H1 (cell line): ENCODE measurements around the gene NDUFB4. TPM values are rescaled to one million over a fixed set of nuclear protein-coding genes. Genes with fewer than 3 reads are reported as not detected.

Source experiments
- CTCF ChIA-PET: fragments of 300-600 bp; sonication (Branson Sonifier 250); formaldehyde crosslinking; loops from one replicate; lab custom pipeline; 2021; ENCODE audit not compliant: partially characterized antibody; lab: Charles Lee
- POLR2A ChIA-PET: fragments of 300-600 bp; sonication (Branson Sonifier 250); formaldehyde crosslinking; loops from one replicate; lab custom pipeline; 2021; ENCODE audit warnings: inconsistent platforms; ENCODE audit not compliant: partially characterized antibody; lab: Charles Lee
- DNase-seq, 2 experiments: peaks; one replicate each; pipeline versions ENCODE4 v3.0.0 to v3.0.0-alpha.2; 2010 to 2022; ENCODE audit warnings: low spot score in 2 of 2, low read depth in 1 of 2, mixed read lengths in 1 of 2
- FAIRE-seq: peaks from 2 replicates; lab custom pipeline; 2011; peaks lifted over from hg19 to GRCh38; lab: Jason Lieb, UNC
- H2AFZ ChIP-seq: 2 replicates; pipeline ENCODE4 v1.8.1; 2012; ENCODE audit warnings: low read length, inconsistent platforms
- H2AK5ac ChIP-seq: 2 replicates; pipeline ENCODE4 v1.6.1; 2013; ENCODE audit warnings: low read depth, low read length
- H2BK120ac ChIP-seq: replicated peaks from 2 replicates; pipeline ENCODE3; 2013; ENCODE audit warnings: low read depth, low read length, inconsistent platforms
- H2BK12ac ChIP-seq: 2 replicates; pipeline ENCODE4 v1.6.1; 2013; ENCODE audit warnings: low read depth, low read length
- H2BK15ac ChIP-seq: 2 replicates; pipeline ENCODE4 v1.6.1; 2013; ENCODE audit warnings: low read length
- H2BK20ac ChIP-seq: 2 replicates; pipeline ENCODE4 v1.6.1; 2013; ENCODE audit warnings: low read length
- H2BK5ac ChIP-seq: 2 replicates; pipeline ENCODE4 v1.6.1; 2013; ENCODE audit warnings: low read depth, low read length
- H3K14ac ChIP-seq: 2 replicates; pipeline ENCODE4 v1.6.1; 2013; ENCODE audit warnings: inconsistent platforms; ENCODE audit not compliant: insufficient read length
- H3K18ac ChIP-seq: 2 replicates; pipeline ENCODE4 v1.6.1; 2013; ENCODE audit warnings: low read length; ENCODE audit errors: extremely low read depth
- H3K23ac ChIP-seq: 2 replicates; pipeline ENCODE4 v1.6.1; 2013; ENCODE audit warnings: inconsistent platforms; ENCODE audit not compliant: insufficient read length
- H3K23me2 ChIP-seq: 2 replicates; pipeline ENCODE4 v1.6.1; 2013; ENCODE audit warnings: low read depth, low read length
- H3K27ac ChIP-seq: 2 replicates; pipeline ENCODE4 v1.6.1; 2011; ENCODE audit warnings: low read depth, low read length, inconsistent platforms
- H3K27me3 ChIP-seq, 4 experiments: replicated peaks in 1 of 4; 1 replicate in 1 of 4; 2 replicates in 3 of 4; pipeline versions ENCODE4 v1.6.1 to v1.8.1; 2011 to 2013; ENCODE audit warnings: low read length in 3 of 4, mild to moderate bottlenecking in 3 of 4, inconsistent platforms in 2 of 4, mixed read lengths in 2 of 4, moderate library complexity in 1 of 4; ENCODE audit not compliant: control insufficient read depth in 3 of 4, insufficient read depth in 3 of 4; ENCODE audit errors: extremely low read depth in 1 of 4
- H3K36me3 ChIP-seq, 4 experiments: 2 replicates each; pipeline versions ENCODE4 v1.6.1 to v1.8.1; 2011 to 2013; ENCODE audit warnings: mild to moderate bottlenecking in 4 of 4, low read length in 3 of 4, moderate library complexity in 2 of 4, control low read depth in 1 of 4, inconsistent platforms in 1 of 4; ENCODE audit not compliant: insufficient read depth in 4 of 4, control insufficient read depth in 2 of 4
- H3K4ac ChIP-seq: replicated peaks from 2 replicates; pipeline ENCODE3; 2013; ENCODE audit warnings: low read length, low read depth, mixed read lengths, inconsistent platforms; ENCODE audit not compliant: insufficient read length
- H3K4me1 ChIP-seq, 4 experiments: replicated peaks in 1 of 4; 1 replicate in 1 of 4; 2 replicates in 3 of 4; pipeline versions ENCODE4 v1.6.1 to v1.8.1; 2011 to 2013; ENCODE audit warnings: low read length in 3 of 4, inconsistent platforms in 2 of 4, mixed read lengths in 1 of 4; ENCODE audit not compliant: insufficient read depth in 4 of 4, control insufficient read depth in 3 of 4
- H3K4me2 ChIP-seq, 2 experiments: 2 replicates each; pipeline versions ENCODE4 v1.6.1 to v1.8.1; 2011 to 2013; ENCODE audit warnings: low read depth in 2 of 2, low read length in 2 of 2, control low read depth in 1 of 2, inconsistent platforms in 1 of 2, mild to moderate bottlenecking in 1 of 2; ENCODE audit not compliant: insufficient read depth in 1 of 2
- H3K4me3 ChIP-seq, 4 experiments: fragments of 200-600, 300-600 bp in 1 of 4; sonication (generic), shearing (Covaris generic), sonication (Bioruptor Twin) in 1 of 4; 2 replicates each; pipeline versions ENCODE4 v1.5.1 to v1.8.1; 2011 to 2016; ENCODE audit warnings: low read length in 4 of 4, low read depth in 3 of 4, control low read depth in 2 of 4, inconsistent platforms in 2 of 4, mild to moderate bottlenecking in 2 of 4, mixed read lengths in 1 of 4, moderate library complexity in 1 of 4; ENCODE audit not compliant: insufficient read depth in 2 of 4; ENCODE audit errors: extremely low read depth in 1 of 4
- H3K56ac ChIP-seq: replicated peaks from 2 replicates; pipeline ENCODE3; 2013; ENCODE audit warnings: low read depth, mild to moderate bottlenecking, mixed read lengths, low read length, inconsistent platforms; ENCODE audit not compliant: insufficient read length
- H3K79me1 ChIP-seq: 2 replicates; pipeline ENCODE4 v1.6.1; 2013; ENCODE audit warnings: low read depth, low read length, control low read depth
- H3K79me2 ChIP-seq, 2 experiments: 2 replicates each; pipeline versions ENCODE4 v1.6.1 to v1.8.1; 2012 to 2013; ENCODE audit warnings: low read length in 2 of 2, mild to moderate bottlenecking in 2 of 2, inconsistent platforms in 1 of 2; ENCODE audit not compliant: insufficient read depth in 2 of 2, control insufficient read depth in 1 of 2
- H3K9ac ChIP-seq, 4 experiments: replicated peaks in 1 of 4; 1 replicate in 1 of 4; 2 replicates in 3 of 4; pipeline versions ENCODE4 v1.6.1 to v1.8.1; 2011 to 2013; ENCODE audit warnings: low read depth in 3 of 4, low read length in 3 of 4, control low read depth in 2 of 4, mild to moderate bottlenecking in 2 of 4, moderate library complexity in 2 of 4, inconsistent platforms in 1 of 4; ENCODE audit errors: extremely low read depth in 1 of 4
- H3K9me3 ChIP-seq, 2 experiments: 2 replicates each; pipeline versions ENCODE4 v1.6.1 to v1.8.1; 2012 to 2013; ENCODE audit warnings: mild to moderate bottlenecking in 2 of 2, moderate library complexity in 2 of 2, control low read depth in 1 of 2, inconsistent platforms in 1 of 2, low read depth in 1 of 2, low read length in 1 of 2, mixed read lengths in 1 of 2; ENCODE audit not compliant: insufficient read depth in 2 of 2
- H4K20me1 ChIP-seq, 2 experiments: replicated peaks in 1 of 2; 2 replicates each; pipeline versions ENCODE3 to v1.8.1; 2011 to 2013; ENCODE audit warnings: inconsistent platforms in 2 of 2, low read length in 2 of 2, mild to moderate bottlenecking in 1 of 2; ENCODE audit not compliant: insufficient read depth in 2 of 2, control insufficient read depth in 1 of 2
- H4K5ac ChIP-seq: 2 replicates; pipeline ENCODE4 v1.6.1; 2013; ENCODE audit warnings: low read length, low read depth, mixed read lengths, inconsistent platforms; ENCODE audit not compliant: insufficient read length
- H4K8ac ChIP-seq: 2 replicates; pipeline ENCODE4 v1.8.0; 2013; ENCODE audit warnings: mild to moderate bottlenecking, moderate library complexity, low read length, inconsistent platforms; ENCODE audit not compliant: insufficient read depth; ENCODE audit errors: extremely low read depth
- H4K91ac ChIP-seq: replicated peaks from 2 replicates; pipeline ENCODE3; 2013; ENCODE audit warnings: low read length, mixed read lengths, inconsistent platforms; ENCODE audit not compliant: insufficient read length
- ATF2 ChIP-seq: IDR thresholded peaks from 2 replicates; pipeline ENCODE4 v1.6.1; 2012; ENCODE audit warnings: low read length, inconsistent platforms
- BACH1 ChIP-seq: IDR thresholded peaks from 2 replicates; pipeline ENCODE4 v1.6.1; 2012; ENCODE audit warnings: low read length, improper control_type of control experiment
- CHD1 ChIP-seq: IDR thresholded peaks from 2 replicates; pipeline ENCODE4 v1.6.1; 2012; ENCODE audit warnings: low read depth, low read length, improper control_type of control experiment
- EGR1 ChIP-seq: IDR thresholded peaks from 2 replicates; pipeline ENCODE4 v1.6.1; 2011; ENCODE audit warnings: low read depth, low read length, borderline replicate concordance
- EP300 ChIP-seq, 2 experiments: IDR thresholded peaks; 1 replicate in 1 of 2; 2 replicates in 1 of 2; pipeline ENCODE4 v1.6.1; 2011 to 2012; ENCODE audit warnings: low read depth in 2 of 2, low read length in 2 of 2, mild to moderate bottlenecking in 2 of 2, borderline replicate concordance in 1 of 2, inconsistent platforms in 1 of 2, moderate library complexity in 1 of 2
- HDAC6 ChIP-seq: IDR thresholded peaks from one replicate; pipeline ENCODE4 v1.7.1; 2012; ENCODE audit warnings: low read depth, mild to moderate bottlenecking, inconsistent platforms, low read length, moderate library complexity
- KDM5A ChIP-seq: fragments of 200-600 bp; IDR thresholded peaks from 2 replicates; pipeline ENCODE4 v1.7.1; 2012; ENCODE audit warnings: mild to moderate bottlenecking, low read length, inconsistent platforms, mixed read lengths
- RAD21 ChIP-seq, 2 experiments: IDR thresholded peaks in 1 of 2; conservative IDR thresholded peaks in 1 of 2; 2 replicates each; pipeline ENCODE4 v1.6.1; 2011; ENCODE audit warnings: low read depth in 2 of 2, low read length in 2 of 2, improper control_type of control experiment in 1 of 2, inconsistent platforms in 1 of 2, mild to moderate bottlenecking in 1 of 2, moderate library complexity in 1 of 2
- SP4 ChIP-seq: IDR thresholded peaks from 2 replicates; pipeline ENCODE4 v1.6.1; 2012; ENCODE audit warnings: low read length, inconsistent platforms
- TCF12 ChIP-seq: IDR thresholded peaks from 2 replicates; pipeline ENCODE4 v1.6.1; 2011; ENCODE audit warnings: low read depth, mild to moderate bottlenecking, low read length
- USF2 ChIP-seq: IDR thresholded peaks from 2 replicates; pipeline ENCODE4 v1.6.1; 2011; ENCODE audit warnings: low read length, improper control_type of control experiment
- WGBS, 2 experiments: shearing (Covaris generic) in 1 of 2; methylation state at CpG; one replicate each; pipeline versions ENCODE4 v1.1.6 to v1.1.7; 2013 to 2015; ENCODE audit warnings: low lambda C conversion rate in 2 of 2, mixed read lengths in 2 of 2, inconsistent platforms in 1 of 2, low coverage in 1 of 2, missing lambda C conversion rate in 1 of 2; ENCODE audit not compliant: insufficient replicate concordance in 2 of 2, insufficient coverage in 1 of 2, insufficient read length in 1 of 2; ENCODE audit errors: extremely low coverage in 1 of 2, missing lambda C conversion rate in 1 of 2; 5-methylcytosine and 5-hydroxymethylcytosine counted together
- polyA plus RNA-seq, 7 experiments: library from polyadenylated mRNA; depleted of rRNA in 3 of 7; stranded (reverse) in 5 of 7; unstranded in 2 of 7; fragments of >200 nt in 5 of 7; fragments of 200-250 nt in 2 of 7; gene quantifications; 1 replicate in 5 of 7; 2 replicates in 1 of 7; 4 replicates in 1 of 7; pipeline versions ENCODE4 v1.2.1 to v1.2.3, GENCODE V29; 2011 to 2013; ENCODE audit warnings: missing spikeins in 2 of 7, mixed read lengths in 2 of 7
- total RNA-seq: library from RNA; stranded (reverse); fragmentation: NEBNext Ultra II Directional; extraction: Animal tissue kit (Norgen Biotek cat#: 25700); gene quantifications from 2 replicates; pipeline ENCODE4 v1.2.1, GENCODE V29; 2021

Gene NDUFB4
- total and polyA plus RNA-seq, 2 of the 8 experiments (the other 6 are each of a cell fraction or from before 2014, with no cell fraction given), result 184 to 382 TPM

- DNase-seq (no peak), FAIRE-seq (no peak)
- H3K27me3 ChIP-seq, result no peaks in the 10 kb centered on the region
- no peak overlapping the region for H3K23ac ChIP-seq
- H3K9me3 ChIP-seq, result peaks cover 24% of the 10 kb centered on the region in 2 experiments
- H3K4me3 ChIP-seq, result no peak overlapping the region
- no peak overlapping the region for H2BK15ac ChIP-seq
- H3K79me2 ChIP-seq, result no peaks in the 10 kb centered on the region
- no peaks in the 10 kb centered on the region for H4K20me1 ChIP-seq
- POLR2A ChIA-PET, result no interaction called here
- no peak overlapping the region for H2BK120ac ChIP-seq
- H2BK5ac ChIP-seq, result no peak overlapping the region
- H3K9ac ChIP-seq, result no peak overlapping the region
- no peak overlapping the region for H2AFZ ChIP-seq
- no peak overlapping the region for H4K91ac ChIP-seq
- no peak overlapping the region for H3K56ac ChIP-seq
- WGBS, 2 experiments, result 87% methylated on average over 3 of the region's 3 CpGs; no CpG with 5 or more reads in 1 of the 2 experiments
- no peak overlapping the region for H4K8ac ChIP-seq
- H3K27ac ChIP-seq, result no peak overlapping the region
- CTCF ChIA-PET, result interaction anchor here (0.6 to 1.2 kb wide), 4 partner anchors 78 to 177 kb away, joined by 3 to 5 read pairs (median 4); no protein-coding TSS in a partner anchor
- no peak overlapping the region for H2BK20ac ChIP-seq
- no peak overlapping the region for H4K5ac ChIP-seq
- H3K36me3 ChIP-seq, result peaks cover 0 to 4% (median 0%) of the 10 kb centered on the region in 4 experiments; a peak in 1 of 8 replicates
- H2AK5ac ChIP-seq, result no peak overlapping the region
- H3K23me2 ChIP-seq, result no peaks in the 10 kb centered on the region
- no peak overlapping the region for H3K4me2 ChIP-seq
- no peak overlapping the region for H3K14ac ChIP-seq
- H2BK12ac ChIP-seq, result no peak overlapping the region
- no peaks in the 10 kb centered on the region for H3K79me1 ChIP-seq
- H3K18ac ChIP-seq, result no peak overlapping the region
- H3K4ac ChIP-seq, result no peak overlapping the region
- no peaks in the 10 kb centered on the region for H3K4me1 ChIP-seq
- TF ChIP-seq ATF2, result no peak
- TF ChIP-seq HDAC6, result no peak
- no peak for TF ChIP-seq EP300 (IDR thresholded peaks at IDR 0.05; ENCODE audit: borderline replicate concordance in 1 of 2, low read depth in 2 of 2, low read length in 2 of 2)
- TF ChIP-seq USF2, result no peak
- TF ChIP-seq BACH1, result no peak
- no peak for TF ChIP-seq CHD1
- no peak for TF ChIP-seq EGR1
- no peak for TF ChIP-seq RAD21 (IDR thresholded peaks at IDR 0.05 in 1 of 2, conservative IDR thresholded peaks at IDR 0.05 in 1 of 2; ENCODE audit: low read depth in 2 of 2, low read length in 2 of 2)
- TF ChIP-seq SP4, result no peak
- no peak for TF ChIP-seq KDM5A
- no peak for TF ChIP-seq TCF12
These were observed 26.3 kb downstream of the NDUFB4 start for GRCh38 chr3:120622457-120622856.
